ENCODE results near the gene PDZD11.

DNA sequence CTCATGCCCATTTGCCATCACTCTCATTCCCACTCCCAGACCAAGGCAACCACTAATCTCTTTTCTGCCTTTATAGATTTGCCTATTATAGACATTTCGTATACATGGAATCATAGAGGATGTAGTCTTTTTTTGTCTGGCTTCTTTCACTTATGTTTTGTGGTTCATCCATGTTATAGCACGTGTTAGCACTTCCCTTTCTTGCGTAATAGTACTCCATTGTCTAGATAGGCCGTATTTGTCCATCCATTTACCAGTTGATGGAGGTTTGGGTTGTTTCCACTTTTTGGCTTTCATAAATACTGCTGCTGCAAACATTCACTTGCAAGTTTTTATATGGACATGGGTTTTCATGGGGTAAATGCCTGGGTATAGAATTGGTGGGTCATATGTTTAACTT, 48.6 kb upstream of the PDZD11 start:
- no peak for TF ChIP-seq NFXL1 (CRISPR knock-in tag; IDR thresholded peaks at IDR 0.05)
- TF ChIP-seq, protein P1, sequence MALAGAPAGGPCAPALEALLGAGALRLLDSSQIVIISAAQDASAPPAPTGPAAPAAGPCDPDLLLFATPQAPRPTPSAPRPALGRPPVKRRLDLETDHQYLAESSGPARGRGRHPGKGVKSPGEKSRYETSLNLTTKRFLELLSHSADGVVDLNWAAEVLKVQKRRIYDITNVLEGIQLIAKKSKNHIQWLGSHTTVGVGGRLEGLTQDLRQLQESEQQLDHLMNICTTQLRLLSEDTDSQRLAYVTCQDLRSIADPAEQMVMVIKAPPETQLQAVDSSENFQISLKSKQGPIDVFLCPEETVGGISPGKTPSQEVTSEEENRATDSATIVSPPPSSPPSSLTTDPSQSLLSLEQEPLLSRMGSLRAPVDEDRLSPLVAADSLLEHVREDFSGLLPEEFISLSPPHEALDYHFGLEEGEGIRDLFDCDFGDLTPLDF (CRISPR knock-in tag; IDR thresholded peaks at IDR 0.05) = no peak
- TF ChIP-seq ZFP36 (IDR thresholded peaks at IDR 0.05; ENCODE audit: low read depth, low read length, partially characterized antibody) = no peak
- TF ChIP-seq GATAD2B (IDR thresholded peaks at IDR 0.05; ENCODE audit: borderline replicate concordance) = no peak
- TF ChIP-seq, protein P2, sequence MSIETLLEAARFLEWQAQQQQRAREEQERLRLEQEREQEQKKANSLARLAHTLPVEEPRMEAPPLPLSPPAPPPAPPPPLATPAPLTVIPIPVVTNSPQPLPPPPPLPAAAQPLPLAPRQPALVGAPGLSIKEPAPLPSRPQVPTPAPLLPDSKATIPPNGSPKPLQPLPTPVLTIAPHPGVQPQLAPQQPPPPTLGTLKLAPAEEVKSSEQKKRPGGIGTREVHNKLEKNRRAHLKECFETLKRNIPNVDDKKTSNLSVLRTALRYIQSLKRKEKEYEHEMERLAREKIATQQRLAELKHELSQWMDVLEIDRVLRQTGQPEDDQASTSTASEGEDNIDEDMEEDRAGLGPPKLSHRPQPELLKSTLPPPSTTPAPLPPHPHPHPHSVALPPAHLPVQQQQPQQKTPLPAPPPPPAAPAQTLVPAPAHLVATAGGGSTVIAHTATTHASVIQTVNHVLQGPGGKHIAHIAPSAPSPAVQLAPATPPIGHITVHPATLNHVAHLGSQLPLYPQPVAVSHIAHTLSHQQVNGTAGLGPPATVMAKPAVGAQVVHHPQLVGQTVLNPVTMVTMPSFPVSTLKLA (conservative IDR thresholded peaks at IDR 0.05) = no peak
